GM13977 (cell line): ENCODE measurements around the gene KCNK5.

ENCODE experiments used
- DNase-seq: peaks from one replicate; pipeline ENCODE4 v3.0.0; 2012; ENCODE audit warnings: low spot score
- CTCF ChIP-seq: IDR thresholded peaks from 2 replicates; pipeline ENCODE4 v1.5.1; 2012; ENCODE audit warnings: mild to moderate bottlenecking, control low read depth; ENCODE audit not compliant: insufficient read depth; ENCODE audit errors: extremely low read depth, missing control alignments
- in situ Hi-C: fragments of 300-500 bp; cut with MboI; formaldehyde crosslinking; loops from one replicate; pipeline ENCODE4 v1.12.0; 2022; ENCODE audit warnings: low sequenced_read_pairs, low pct_unique_long_range_greater_than_20kb, mixed read lengths, inconsistent platforms; ENCODE audit not compliant: unreplicated experiment

Gene KCNK5

DNA sequence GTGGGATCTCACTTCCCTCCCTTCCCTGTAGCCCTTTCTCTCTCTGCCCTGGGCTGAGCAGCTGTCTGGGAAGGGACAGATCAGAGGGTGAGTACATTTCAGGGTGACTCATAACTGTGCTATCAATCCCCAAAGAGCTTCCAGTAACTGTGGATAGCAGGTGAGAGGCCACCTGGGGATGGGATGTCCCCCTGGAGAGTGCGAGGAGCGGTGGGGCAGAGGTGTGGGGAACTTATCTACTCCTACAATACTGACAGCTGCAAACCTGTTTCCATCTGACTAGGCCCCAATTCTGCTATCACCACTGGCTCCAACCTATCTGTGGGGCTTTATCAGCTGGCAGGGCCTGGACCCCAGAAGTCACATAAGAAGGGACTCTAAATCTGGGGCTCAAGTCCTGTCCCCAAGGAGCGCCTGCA is 32.6 kb downstream of the KCNK5 start:
- no peak for DNase-seq
- in situ Hi-C loops: no loop called here
- TF ChIP-seq CTCF: no peak

- in situ Hi-C loops: no loop called here
- TF ChIP-seq CTCF: no peak
- DNase-seq: no peak
Measured at GRCh38 chr6:39195792-39196385, 33.4 kb downstream of the KCNK5 start.

- DNase-seq: no peak
- in situ Hi-C loops: no loop called here
Measured at GRCh38 chr6:39194466-39194865, 34.8 kb downstream of the KCNK5 start.

DNA sequence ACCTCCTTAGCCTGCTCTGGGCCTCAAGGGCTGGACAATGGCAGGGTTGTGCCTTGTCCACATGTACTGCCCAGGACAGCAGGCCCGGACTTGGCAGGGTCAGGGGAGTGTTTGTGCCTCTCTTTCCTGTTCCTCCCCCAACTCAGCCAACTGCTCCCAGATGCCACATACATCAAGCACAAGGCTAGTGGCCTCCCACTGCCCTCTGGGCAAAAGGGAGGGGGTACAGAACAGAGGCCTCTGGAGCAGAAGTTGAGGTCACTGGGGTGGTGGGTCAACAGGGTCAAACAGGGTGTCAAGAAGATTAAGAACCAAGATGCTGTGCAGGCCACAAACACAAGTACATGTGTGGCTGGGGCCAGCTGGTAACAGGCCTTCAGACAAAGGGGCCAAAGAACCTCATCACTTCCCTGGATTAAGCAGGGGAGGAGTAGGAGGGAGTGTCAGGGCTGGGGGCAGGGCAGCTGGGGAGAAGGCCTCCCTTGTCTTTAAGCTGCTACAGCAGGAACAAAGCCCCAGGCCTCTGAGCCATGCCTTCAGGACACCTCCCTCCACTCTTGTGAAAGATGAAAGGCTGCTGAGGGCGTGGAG is 36.0 kb downstream of the KCNK5 start:
- no peak for TF ChIP-seq CTCF
- in situ Hi-C loops: no loop called here
- DNase-seq: no peak

More at GRCh38 chr6:39194466-39194865, 34.8 kb downstream of the KCNK5 start:
- no peak for TF ChIP-seq CTCF

DNA sequence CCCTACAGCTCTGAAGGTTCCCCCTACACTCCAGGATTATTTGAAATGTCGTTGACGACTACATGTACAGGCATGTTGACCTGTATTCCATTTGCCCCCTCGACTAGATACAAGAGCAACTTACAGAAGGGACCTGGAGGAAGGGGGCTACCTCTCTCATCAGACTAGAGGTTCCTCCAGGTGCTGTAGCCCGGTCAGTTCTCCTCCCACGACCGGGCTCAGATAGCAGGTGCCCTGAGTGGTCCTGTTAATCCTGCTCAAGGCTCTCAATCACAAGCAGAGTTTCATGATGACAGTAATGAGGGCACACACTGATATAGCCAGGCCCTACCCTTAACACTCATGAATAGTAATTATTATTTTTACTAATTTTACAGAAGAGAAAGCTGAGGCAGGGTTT is 36.5 kb downstream of the KCNK5 start:
- no peak for DNase-seq
- TF ChIP-seq CTCF: no peak
- in situ Hi-C loops: no loop called here

DNA sequence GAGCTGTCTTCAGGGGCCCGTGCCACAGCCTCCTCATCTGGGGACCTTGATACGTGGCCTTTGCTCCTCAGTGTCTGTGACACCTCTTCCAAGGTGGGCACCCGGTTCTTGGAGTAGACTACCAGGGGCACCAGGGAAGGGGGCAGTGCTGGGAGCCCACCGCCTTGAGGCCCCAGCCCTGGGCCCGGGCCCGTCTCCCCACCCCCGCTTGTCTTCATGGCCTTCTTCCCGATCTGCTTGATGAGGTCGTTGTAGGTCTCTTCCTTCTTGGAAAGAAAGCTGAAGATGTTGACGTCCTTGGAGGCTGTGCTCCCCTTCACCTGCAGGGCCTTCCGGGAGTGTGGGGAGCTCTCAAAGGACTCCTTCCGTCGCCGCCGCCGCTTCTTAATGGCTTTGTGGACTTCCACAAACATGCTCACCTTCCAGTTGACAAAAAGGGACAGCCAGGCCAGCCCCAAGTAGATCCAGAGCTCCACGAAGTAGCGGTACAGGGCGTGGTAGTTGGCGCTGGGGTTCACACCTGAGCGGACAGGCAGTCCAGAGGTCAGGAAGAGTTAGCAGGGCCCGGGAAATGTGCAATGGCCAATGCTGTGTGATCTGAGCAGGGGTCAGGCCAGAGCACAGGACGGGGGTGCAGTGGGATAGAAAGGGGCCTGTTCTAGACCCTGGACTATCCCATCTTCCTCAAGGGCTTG is 37.9 kb downstream of the KCNK5 start:
- DNase-seq: no peak
- in situ Hi-C loops: no loop called here
- TF ChIP-seq CTCF: no peak
